SK-N-SH treated with all-trans-retinoic acid at 6 μM for 48 hours (cell line): ENCODE measurements around the gene HSBP1L1.

ENCODE experiments used
- ARNTL ChIP-seq: fragments of 450-650 bp; formaldehyde crosslinking; IDR thresholded peaks from 2 replicates; pipeline ENCODE4 v1.5.0; 2020; ENCODE audit warnings: low read depth, mild to moderate bottlenecking, moderate library complexity, borderline replicate concordance
- SNAI2 ChIP-seq: fragments of 250-450 bp; sonication (Bioruptor Pico); IDR thresholded peaks from 2 replicates; pipeline ENCODE4 v1.5.0; 2020; ENCODE audit warnings: mild to moderate bottlenecking, moderate library complexity
- ZFP3 ChIP-seq: fragments of 250-450 bp; sonication (Bioruptor Pico); IDR thresholded peaks from 2 replicates; pipeline ENCODE4 v1.5.0; 2020; ENCODE audit warnings: mild to moderate bottlenecking, moderate library complexity
- ZFP30 ChIP-seq: fragments of 450-650 bp; formaldehyde crosslinking; IDR thresholded peaks from 2 replicates; pipeline ENCODE4 v1.5.0; 2022; ENCODE audit warnings: mild to moderate bottlenecking, moderate library complexity

DNA sequence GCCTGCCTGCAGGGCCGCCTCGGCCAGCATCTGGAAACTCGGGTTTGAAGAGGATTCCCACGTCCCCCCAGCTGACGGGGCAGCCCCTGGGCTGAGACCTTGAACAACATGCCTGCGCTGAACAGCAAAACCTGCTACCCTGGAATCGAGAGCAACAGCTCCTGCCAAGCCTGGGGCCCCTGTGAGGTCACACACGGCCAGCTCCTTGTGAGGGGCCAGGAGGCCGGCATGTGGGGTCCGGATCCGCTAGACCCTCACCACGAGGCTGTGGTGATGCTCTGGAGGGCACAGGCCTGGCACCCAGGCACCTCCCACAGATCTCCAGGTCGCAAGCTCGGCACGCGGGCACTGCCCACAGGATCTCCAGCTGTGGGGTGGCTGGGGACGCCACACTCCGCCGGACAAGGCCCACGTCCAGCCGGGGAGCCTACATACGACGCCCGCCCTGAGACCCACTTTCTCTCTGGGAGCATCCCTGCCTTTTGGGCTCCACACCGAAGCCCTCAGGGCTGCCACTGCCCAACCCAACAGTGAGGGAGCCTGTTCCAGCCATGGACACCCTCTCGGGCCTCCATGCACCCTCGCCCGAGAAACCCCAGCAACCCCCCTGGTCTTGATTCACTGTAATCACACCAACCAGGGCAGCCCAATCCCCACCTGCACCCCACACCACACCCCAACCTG, 47.1 kb upstream of the HSBP1L1 start:
- no peak for TF ChIP-seq ZFP3 (CRISPR knock-in tag)
- TF ChIP-seq ARNTL: no peak
- TF ChIP-seq SNAI2 (CRISPR knock-in tag): no peak
- TF ChIP-seq ZFP30 (CRISPR knock-in tag): no peak
